Measurements from ENCODE around the gene ODC1.

ODC1 gene

GRCh38 chr2:10486091-10486490, 38.0 kb upstream of the ODC1 start:
- no peak overlapping the region for H3K27ac ChIP-seq
- no peak for TF ChIP-seq CTCF (conservative IDR thresholded peaks at IDR 0.05; ENCODE audit: low read depth)
- ChIA-PET CTCF (no interaction called here), POLR2A (ENCODE audit: low non-redundant PET) (no interaction called here)
- no peak for DNase-seq (ENCODE audit: low spot score)

- CTCF ChIA-PET = interaction anchor here (0.6 kb wide), 3 partner anchors 24 to 339 kb away, joined by 3 to 5 read pairs (median 3); no protein-coding TSS in a partner anchor
- POLR2A ChIA-PET (ENCODE audit: low non-redundant PET) = no interaction called here
- H3K27ac ChIP-seq = no peak overlapping the region
- no peak for TF ChIP-seq CTCF (conservative IDR thresholded peaks at IDR 0.05; ENCODE audit: low read depth)
- no peak for DNase-seq (ENCODE audit: low spot score)
Observed at GRCh38 chr2:10482913-10483312, 34.8 kb upstream of the ODC1 start.

- TF ChIP-seq CTCF (conservative IDR thresholded peaks at IDR 0.05; ENCODE audit: low read depth) = no peak
- ChIA-PET CTCF (interaction anchor here (0.6 kb wide), 3 partner anchors 24 to 339 kb away, joined by 3 to 5 read pairs (median 3); no protein-coding TSS in a partner anchor), POLR2A (ENCODE audit: low non-redundant PET) (no interaction called here)
- no peak overlapping the region for H3K27ac ChIP-seq
- DNase-seq (ENCODE audit: low spot score) = no peak
Observed at GRCh38 chr2:10482460-10482859, 34.3 kb upstream of the ODC1 start.

GRCh38 chr2:10481666-10482157, 33.6 kb upstream of the ODC1 start:
- no peak for DNase-seq (ENCODE audit: low spot score)
- CTCF ChIA-PET = no interaction called here
- H3K27ac ChIP-seq = no peak overlapping the region
- no peak for TF ChIP-seq CTCF (conservative IDR thresholded peaks at IDR 0.05; ENCODE audit: low read depth)
- POLR2A ChIA-PET (ENCODE audit: low non-redundant PET) = interaction anchor here (0.6 kb wide), 1 partner anchor 93 kb away, joined by 3 read pairs; no protein-coding TSS in a partner anchor

- ChIA-PET CTCF (no interaction called here), POLR2A (ENCODE audit: low non-redundant PET) (interaction anchor here (0.6 kb wide), 1 partner anchor 94 kb away, joined by 3 read pairs; no protein-coding TSS in a partner anchor)
- no peak overlapping the region for H3K27ac ChIP-seq
- DNase-seq (ENCODE audit: low spot score) = no peak
- TF ChIP-seq CTCF (conservative IDR thresholded peaks at IDR 0.05; ENCODE audit: low read depth) = no peak
Observed at GRCh38 chr2:10481055-10481665, 33.0 kb upstream of the ODC1 start.

- ChIA-PET POLR2A (ENCODE audit: low non-redundant PET) (no interaction called here), CTCF (no interaction called here)
- H3K27ac ChIP-seq = no peak overlapping the region
- DNase-seq (ENCODE audit: low spot score) = no peak
- no peak for TF ChIP-seq CTCF (conservative IDR thresholded peaks at IDR 0.05; ENCODE audit: low read depth)
Observed at GRCh38 chr2:10480359-10480949, 32.3 kb upstream of the ODC1 start.
